Measurements from ENCODE around the gene KCNJ6. TPM values are rescaled to one million over a fixed set of nuclear protein-coding genes. Genes with fewer than 3 reads are reported as not detected.

KCNJ6 gene
- total RNA-seq, 2 experiments from 2014 or later, result not detected

- peaks cover 31% of the 10 kb centered on the region for H3K4me1 Mint-ChIP-seq (ENCODE audit: low read depth)
- no peak for ATAC-seq
- peaks cover 4% of the 10 kb centered on the region for H3K9me3 Mint-ChIP-seq (ENCODE audit: insufficient read depth)
- H3K4me3 Mint-ChIP-seq, result no peak overlapping the region
- peaks cover 2% of the 10 kb centered on the region for H3K27me3 Mint-ChIP-seq (ENCODE audit: low read depth)
- no peak overlapping the region for H3K27ac Mint-ChIP-seq
- POLR2A ChIA-PET, result no interaction called here
- CTCF ChIA-PET, result no interaction called here
- no peaks in the 10 kb centered on the region for H3K36me3 Mint-ChIP-seq (ENCODE audit: low read depth)
- no peak for DNase-seq
Observed at GRCh38 chr21:37560385-37560784, 355.9 kb downstream of the KCNJ6 start.

- DNase-seq (no peak), ATAC-seq (no peak)
- no peaks in the 10 kb centered on the region for H3K36me3 Mint-ChIP-seq (ENCODE audit: low read depth)
- peaks cover 4% of the 10 kb centered on the region for H3K9me3 Mint-ChIP-seq (ENCODE audit: insufficient read depth)
- ChIA-PET CTCF (no interaction called here), POLR2A (no interaction called here)
- no peak overlapping the region for H3K4me3 Mint-ChIP-seq
- peaks cover 2% of the 10 kb centered on the region for H3K27me3 Mint-ChIP-seq (ENCODE audit: low read depth)
- no peak overlapping the region for H3K27ac Mint-ChIP-seq
- H3K4me1 Mint-ChIP-seq (ENCODE audit: low read depth), result peaks cover 15% of the 10 kb centered on the region
Observed at GRCh38 chr21:37558676-37559211, 357.5 kb downstream of the KCNJ6 start.
